Thymus (tissue), 11 donors: ENCODE data around the gene EPHA1. TPM values are rescaled to one million over a fixed set of nuclear protein-coding genes. Genes with fewer than 3 reads are reported as not detected.

Experiments used
- DNase-seq, 9 donors: peaks; one replicate each; pipeline ENCODE4 v3.0.0-alpha.2; 2013; ENCODE audit warnings: low spot score in 9 of 9, low read depth in 6 of 9, missing footprints in 1 of 9
- H3K27ac ChIP-seq, 2 donors: one replicate each; pipeline ENCODE4 v1.5.1; 2013; ENCODE audit warnings: control low read depth in 1 of 2, low read depth in 1 of 2, low read length in 1 of 2, mild to moderate bottlenecking in 1 of 2, moderate library complexity in 1 of 2
- H3K27me3 ChIP-seq, 2 donors: one replicate each; pipeline ENCODE4 v1.5.1; 2013; ENCODE audit warnings: low read length in 1 of 2; ENCODE audit not compliant: control insufficient read depth in 2 of 2, insufficient read depth in 1 of 2
- H3K36me3 ChIP-seq, 2 donors: one replicate each; pipeline ENCODE4 v1.5.1; 2013; ENCODE audit warnings: low read length in 1 of 2, mild to moderate bottlenecking in 1 of 2, moderate library complexity in 1 of 2; ENCODE audit not compliant: control insufficient read depth in 2 of 2, insufficient read depth in 2 of 2
- H3K4me1 ChIP-seq, 2 donors: one replicate each; pipeline ENCODE4 v1.5.1; 2013; ENCODE audit warnings: low read length in 2 of 2; ENCODE audit not compliant: control insufficient read depth in 2 of 2, insufficient read depth in 2 of 2
- H3K4me3 ChIP-seq, 2 donors: one replicate each; pipeline ENCODE4 v1.5.1; 2013; ENCODE audit warnings: low read length in 2 of 2, control low read depth in 1 of 2, mild to moderate bottlenecking in 1 of 2
- H3K9me3 ChIP-seq, 2 donors: one replicate each; pipeline ENCODE4 v1.5.1; 2013; ENCODE audit warnings: low read length in 1 of 2, mild to moderate bottlenecking in 1 of 2; ENCODE audit not compliant: control insufficient read depth in 2 of 2, insufficient read depth in 1 of 2
- WGBS: extraction: QIAGEN DNeasy Blood & Tissue Kit; methylation state at CpG from one replicate; pipeline ENCODE4 v1.1.7; 2013; 5-methylcytosine and 5-hydroxymethylcytosine counted together
- polyA plus RNA-seq: library from polyadenylated mRNA; stranded (reverse); fragments of 200-250 nt; gene quantifications from one replicate; pipeline ENCODE4 v1.2.3, GENCODE V29; 2013
- total RNA-seq: library from RNA; stranded (reverse); fragments of 120-200 nt; gene quantifications from one replicate; pipeline ENCODE4 v1.2.4, GENCODE V29; 2013
- donor health status: healthy.

The EPHA1 gene
- total and polyA plus RNA-seq, 2 donors = 12.5 to 34.3 TPM

DNA sequence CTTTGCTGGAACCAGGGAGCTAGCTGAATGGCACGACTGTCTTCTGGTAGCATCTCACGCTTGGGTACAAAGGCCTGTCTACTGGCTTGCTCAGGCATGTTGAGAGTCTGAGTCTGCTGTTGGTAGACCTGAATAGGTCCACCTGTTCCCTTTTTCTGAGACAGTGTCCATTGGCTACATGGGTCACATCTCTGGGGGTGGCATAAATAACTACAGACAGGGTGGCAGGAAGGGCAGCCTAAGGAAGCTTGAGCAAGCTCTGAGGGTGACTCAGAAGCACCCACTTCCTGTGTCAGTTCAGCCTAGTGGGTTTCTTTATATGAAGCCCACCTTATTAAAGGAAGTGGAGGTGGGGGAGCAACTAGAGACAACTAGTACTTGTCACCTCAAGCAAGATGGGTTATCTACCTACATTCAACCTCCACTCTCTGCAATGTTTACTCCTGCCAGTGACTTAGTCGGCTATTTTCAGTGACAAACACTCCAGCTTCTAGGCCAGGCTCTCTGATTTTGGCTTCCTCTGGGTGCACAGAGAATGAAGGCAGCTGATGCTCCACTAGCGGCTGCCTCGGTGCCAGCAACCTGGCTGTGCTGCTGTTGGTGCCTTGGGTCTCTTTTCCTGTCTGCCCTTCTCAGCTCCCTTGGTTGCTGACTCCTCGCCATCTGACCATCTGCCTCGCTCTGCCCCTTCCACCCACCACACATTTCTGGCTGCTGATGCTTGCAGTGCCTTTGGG, 33.2 kb downstream of the EPHA1 start:
- DNase-seq = peak in 5 of 9 donors; percentile 36 to 82 (median 54)
- H3K4me3 ChIP-seq = no peak overlapping the region
- no peaks in the 10 kb centered on the region for H3K9me3 ChIP-seq
- H3K27ac ChIP-seq = peak overlapping the region; percentile 85 to 87
- WGBS = 52% methylated on average over 7 of the region's 7 CpGs
- peaks cover 19 to 41% of the 10 kb centered on the region in 2 donors for H3K4me1 ChIP-seq
- no peaks in the 10 kb centered on the region for H3K36me3 ChIP-seq
- H3K27me3 ChIP-seq = peaks cover 0 to 3% of the 10 kb centered on the region in 2 donors

DNA sequence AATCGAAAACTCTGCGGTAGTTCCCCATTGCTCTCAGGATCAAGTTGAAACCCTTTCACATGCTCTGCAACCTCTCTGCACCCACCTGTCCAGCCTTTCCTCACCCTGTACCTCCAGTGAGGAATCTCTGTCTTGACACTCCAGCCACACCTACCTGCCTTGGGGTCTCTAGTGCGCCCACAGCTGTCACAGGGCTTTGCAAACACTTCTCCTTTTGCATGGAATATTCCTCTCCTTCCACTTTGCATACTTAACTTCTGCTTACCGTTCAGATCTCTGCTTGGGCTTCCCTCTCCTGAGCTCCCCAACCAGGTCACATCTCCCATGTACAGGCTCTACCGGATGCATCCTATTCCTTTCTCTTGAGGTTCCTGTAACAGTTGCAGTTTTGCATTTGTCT, 34.1 kb downstream of the EPHA1 start:
- Histone ChIP-seq H3K4me1 (peaks cover 15 to 35% of the 10 kb centered on the region in 2 donors), H3K27me3 (no peaks in the 10 kb centered on the region), H3K36me3 (no peaks in the 10 kb centered on the region), H3K4me3 (no peak overlapping the region), H3K27ac (no peak overlapping the region), H3K9me3 (no peaks in the 10 kb centered on the region)
- WGBS = 75% methylated on average over 5 of the region's 5 CpGs
- no peak for DNase-seq

DNA sequence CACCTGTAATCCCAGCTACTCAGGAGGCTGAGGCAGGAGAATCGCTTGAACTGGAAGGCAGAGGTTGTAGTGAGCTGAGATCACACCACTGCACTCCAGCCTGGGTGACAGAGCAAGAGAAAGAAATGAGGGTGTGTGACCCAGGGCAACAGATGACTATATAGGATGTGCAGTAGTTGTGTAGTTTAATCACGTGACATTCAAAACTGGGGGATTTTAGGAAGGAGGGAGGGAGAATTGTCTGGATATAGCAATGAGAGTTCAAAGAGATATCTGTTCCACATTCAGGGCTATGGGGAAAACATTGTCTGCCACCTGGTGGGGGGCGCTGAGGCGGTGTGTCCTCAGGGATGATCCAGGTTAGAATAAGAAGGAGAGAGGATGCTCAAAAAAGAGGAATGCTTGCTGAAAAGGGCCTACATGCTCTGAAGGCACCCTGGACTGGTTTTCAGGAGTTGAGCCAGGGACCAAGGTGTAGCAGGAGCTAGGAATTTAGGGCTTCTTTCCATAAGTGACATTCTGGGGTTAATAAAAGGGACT, 35.3 kb downstream of the EPHA1 start:
- Histone ChIP-seq H3K27ac (no peak overlapping the region), H3K27me3 (no peaks in the 10 kb centered on the region), H3K4me1 (peaks cover 15 to 32% of the 10 kb centered on the region in 2 donors), H3K9me3 (no peaks in the 10 kb centered on the region), H3K4me3 (no peak overlapping the region), H3K36me3 (no peaks in the 10 kb centered on the region)
- no peak for DNase-seq
- 96% methylated on average over 4 of the region's 4 CpGs for WGBS

DNA sequence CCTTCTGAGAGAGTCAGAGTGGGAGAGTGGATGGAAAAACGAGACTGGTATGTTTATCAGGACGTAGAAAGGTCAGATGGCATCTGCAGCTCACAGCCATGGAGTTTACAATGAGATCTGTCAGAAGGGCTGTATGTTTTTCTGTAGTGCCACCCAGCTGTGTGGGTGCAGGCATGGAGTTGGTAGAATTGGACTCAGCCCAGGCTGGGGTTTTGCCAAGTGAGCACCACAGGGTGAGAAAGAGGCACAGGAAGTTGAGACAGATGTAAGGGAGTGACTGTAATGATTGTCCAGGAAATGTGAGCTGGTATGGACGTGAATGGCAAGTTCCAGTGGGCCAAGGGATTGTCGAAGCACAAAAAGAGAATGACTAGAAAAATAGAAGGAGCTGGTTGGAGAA, 36.6 kb downstream of the EPHA1 start:
- H3K36me3 ChIP-seq = no peaks in the 10 kb centered on the region
- 30% methylated on average over 4 of the region's 4 CpGs for WGBS
- no peak for DNase-seq
- H3K27ac ChIP-seq = no peak overlapping the region
- H3K9me3 ChIP-seq = no peaks in the 10 kb centered on the region
- peaks cover 0 to 3% of the 10 kb centered on the region in 2 donors for H3K27me3 ChIP-seq
- H3K4me3 ChIP-seq = no peak overlapping the region
- peaks cover 15 to 32% of the 10 kb centered on the region in 2 donors for H3K4me1 ChIP-seq

DNA sequence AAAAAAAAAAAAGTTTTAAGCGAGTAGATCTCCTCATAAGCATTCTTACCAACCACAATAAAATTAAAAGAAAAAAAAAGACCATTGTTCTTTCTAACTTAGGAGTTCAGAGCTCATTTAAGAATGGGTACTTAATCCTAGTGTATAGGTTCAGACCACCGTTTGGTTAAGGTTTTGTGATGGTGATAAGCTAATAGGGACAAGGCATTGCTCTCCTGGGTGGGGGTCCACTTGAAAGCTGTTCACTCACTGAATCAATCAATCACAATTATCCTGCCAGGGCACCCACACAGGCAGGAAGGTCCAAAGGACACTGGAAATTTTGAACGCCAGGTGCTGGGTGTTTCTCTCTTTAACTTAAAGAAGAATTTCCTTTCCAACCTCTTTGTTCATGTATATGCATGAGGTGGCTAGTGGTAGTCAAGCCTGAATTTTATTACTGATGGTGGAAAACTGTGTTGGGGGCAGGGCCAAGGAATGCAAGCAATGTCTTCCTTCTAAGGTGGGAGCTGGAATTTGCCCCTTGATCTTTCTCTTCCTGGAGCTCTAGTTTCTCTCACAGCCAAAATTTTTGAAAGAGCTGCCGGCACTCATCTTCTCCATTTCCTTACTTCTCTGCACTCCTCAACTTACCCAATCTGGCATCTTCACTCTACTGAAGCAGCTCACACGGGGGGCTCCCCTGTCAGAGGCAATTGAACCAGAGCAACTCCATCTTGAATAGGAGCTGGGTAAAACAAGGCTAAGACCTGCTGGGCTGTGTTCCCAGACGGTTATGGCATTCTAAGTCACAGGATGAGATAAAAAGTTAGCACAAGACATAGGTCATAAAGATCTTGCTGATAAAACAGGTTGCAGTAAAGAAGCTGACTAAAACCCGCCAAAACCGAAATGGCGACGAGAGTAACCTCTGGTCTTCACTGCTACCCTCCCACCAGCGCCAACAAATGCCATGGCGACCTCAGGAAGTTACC, 38.7 kb downstream of the EPHA1 start:
- H3K36me3 ChIP-seq = no peaks in the 10 kb centered on the region
- H3K4me1 ChIP-seq = peaks cover 4 to 16% of the 10 kb centered on the region in 2 donors
- H3K4me3 ChIP-seq = no peak overlapping the region
- WGBS = 97% methylated on average over 12 of the region's 12 CpGs
- no peak for DNase-seq
- H3K27ac ChIP-seq = no peak overlapping the region
- peaks cover 3 to 17% of the 10 kb centered on the region in 2 donors for H3K27me3 ChIP-seq
- H3K9me3 ChIP-seq = no peaks in the 10 kb centered on the region

DNA sequence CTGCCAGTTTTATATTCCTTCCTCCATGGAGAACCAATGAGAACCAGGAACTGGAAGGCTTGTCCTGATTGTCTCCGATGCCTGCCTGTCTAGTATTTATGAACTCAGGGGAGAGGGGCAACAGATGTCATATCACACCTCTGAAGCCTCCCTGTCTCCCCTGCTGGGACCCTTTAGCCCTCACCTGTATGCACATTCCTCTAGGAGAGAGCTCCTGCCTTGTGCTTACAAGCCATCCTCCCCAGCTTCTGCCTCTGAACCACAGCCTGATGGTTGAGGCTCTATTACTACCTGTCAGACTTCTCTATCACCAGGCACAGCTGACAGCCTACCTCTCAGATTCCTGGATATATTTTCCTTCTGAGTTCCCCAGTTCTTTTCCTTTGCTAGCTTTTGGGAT, 40.3 kb downstream of the EPHA1 start:
- Histone ChIP-seq H3K27ac (no peak overlapping the region), H3K4me3 (no peak overlapping the region), H3K27me3 (peaks cover 16 to 33% of the 10 kb centered on the region in 2 donors), H3K4me1 (peaks cover 4 to 9% of the 10 kb centered on the region in 2 donors), H3K36me3 (no peaks in the 10 kb centered on the region), H3K9me3 (no peaks in the 10 kb centered on the region)
- DNase-seq = no peak
- 94% methylated on average over 1 of the region's 1 CpG for WGBS

DNA sequence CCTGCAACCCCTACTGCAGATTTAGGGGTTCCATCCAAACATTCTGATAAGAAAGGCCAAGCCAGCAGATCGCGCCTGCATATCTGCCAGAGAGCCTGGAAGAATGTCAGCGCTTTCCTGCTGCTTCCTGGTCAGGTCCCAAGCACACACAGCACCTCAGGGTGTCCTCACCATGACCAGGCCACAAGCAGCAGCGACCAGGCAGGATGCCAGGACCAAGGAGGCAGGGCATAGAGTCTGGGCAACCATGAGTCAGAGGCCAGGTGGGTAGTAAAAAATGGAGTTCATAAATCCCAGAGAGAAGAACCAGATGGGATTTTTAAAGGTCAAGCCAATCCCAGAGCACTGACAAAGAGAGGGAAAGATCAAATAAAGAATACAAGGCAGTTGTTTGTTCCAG, 40.7 kb downstream of the EPHA1 start:
- WGBS = 95% methylated on average over 4 of the region's 4 CpGs
- H3K4me1 ChIP-seq = peaks cover 4 to 10% of the 10 kb centered on the region in 2 donors
- H3K27me3 ChIP-seq = peaks cover 20 to 37% of the 10 kb centered on the region in 2 donors
- no peak for DNase-seq
- H3K4me3 ChIP-seq = no peak overlapping the region
- no peaks in the 10 kb centered on the region for H3K9me3 ChIP-seq
- H3K36me3 ChIP-seq = no peaks in the 10 kb centered on the region
- no peak overlapping the region for H3K27ac ChIP-seq

DNA sequence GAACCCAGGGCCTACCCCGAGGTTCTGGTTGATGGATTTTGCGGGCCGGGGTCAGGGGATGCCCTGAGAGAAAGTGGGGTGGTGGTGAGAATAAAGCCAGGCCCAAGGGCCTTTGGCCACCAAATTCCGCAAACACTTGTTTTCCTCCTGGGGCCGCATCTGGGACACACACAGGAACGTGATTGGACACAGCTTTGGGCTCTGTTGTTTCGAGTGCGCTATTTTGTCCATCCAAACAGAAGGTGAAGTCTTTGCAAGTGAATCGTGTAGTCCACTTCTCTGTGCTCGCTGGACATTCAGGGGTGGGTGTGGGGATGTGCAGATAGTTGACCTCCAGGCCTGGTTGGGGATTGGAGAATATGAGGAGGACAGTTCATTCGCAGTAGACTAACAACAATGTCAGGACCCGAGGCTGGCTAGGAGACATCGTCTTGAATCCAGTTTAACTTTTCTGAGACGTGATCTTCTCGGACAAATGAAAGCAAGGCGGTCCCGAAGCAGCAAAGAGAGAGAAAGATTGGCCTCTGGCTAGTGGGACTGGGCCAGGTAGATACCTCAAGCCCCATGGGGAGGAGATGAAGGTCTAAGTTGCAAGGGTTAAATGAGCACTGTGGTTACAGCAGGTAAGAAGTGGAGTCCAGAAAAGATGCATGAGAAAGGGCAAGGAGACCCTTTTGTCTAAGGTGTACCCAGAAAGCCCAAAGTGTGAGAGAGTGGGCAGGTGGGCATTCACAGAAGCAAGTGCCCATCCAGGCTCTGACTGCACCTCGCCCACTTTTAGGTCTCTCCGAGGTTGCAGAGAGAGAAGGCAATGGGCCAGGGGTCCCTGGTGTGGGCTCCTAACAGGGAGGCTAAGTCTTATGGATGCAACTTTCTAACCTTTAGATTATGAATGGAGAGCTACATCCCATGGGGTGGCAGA, 45.4 kb downstream of the EPHA1 start:
- H3K4me1 ChIP-seq = peaks cover 3 to 10% of the 10 kb centered on the region in 2 donors
- peak overlapping the region in 1 of 2 donors; percentile 54 for H3K4me3 ChIP-seq
- no peaks in the 10 kb centered on the region for H3K9me3 ChIP-seq
- no peak for DNase-seq
- peaks cover 49 to 80% of the 10 kb centered on the region in 2 donors for H3K27me3 ChIP-seq
- H3K36me3 ChIP-seq = no peaks in the 10 kb centered on the region
- H3K27ac ChIP-seq = no peak overlapping the region
- WGBS = 73% methylated on average over 19 of the region's 19 CpGs
